Lower leg skin (tissue), 3 donors: ENCODE measurements around the gene ADGRD1.

Experiments used
- POLR2A ChIP-seq, 2 donors: fragments of 450-650 bp; IDR thresholded peaks; one replicate each; pipeline ENCODE4 v1.6.1; 2016 to 2017; ENCODE audit warnings: antibody characterized with exemption in 2 of 2, mild to moderate bottlenecking in 1 of 2, moderate library complexity in 1 of 2
- TF ChIP-seq, protein P1 (sequence below), 3 donors: fragments of 450-650 bp; IDR thresholded peaks; one replicate each; pipeline ENCODE4 v1.5.1; 2016; ENCODE audit warnings: antibody characterized with exemption in 3 of 3, mild to moderate bottlenecking in 3 of 3, moderate library complexity in 2 of 3

DNA sequence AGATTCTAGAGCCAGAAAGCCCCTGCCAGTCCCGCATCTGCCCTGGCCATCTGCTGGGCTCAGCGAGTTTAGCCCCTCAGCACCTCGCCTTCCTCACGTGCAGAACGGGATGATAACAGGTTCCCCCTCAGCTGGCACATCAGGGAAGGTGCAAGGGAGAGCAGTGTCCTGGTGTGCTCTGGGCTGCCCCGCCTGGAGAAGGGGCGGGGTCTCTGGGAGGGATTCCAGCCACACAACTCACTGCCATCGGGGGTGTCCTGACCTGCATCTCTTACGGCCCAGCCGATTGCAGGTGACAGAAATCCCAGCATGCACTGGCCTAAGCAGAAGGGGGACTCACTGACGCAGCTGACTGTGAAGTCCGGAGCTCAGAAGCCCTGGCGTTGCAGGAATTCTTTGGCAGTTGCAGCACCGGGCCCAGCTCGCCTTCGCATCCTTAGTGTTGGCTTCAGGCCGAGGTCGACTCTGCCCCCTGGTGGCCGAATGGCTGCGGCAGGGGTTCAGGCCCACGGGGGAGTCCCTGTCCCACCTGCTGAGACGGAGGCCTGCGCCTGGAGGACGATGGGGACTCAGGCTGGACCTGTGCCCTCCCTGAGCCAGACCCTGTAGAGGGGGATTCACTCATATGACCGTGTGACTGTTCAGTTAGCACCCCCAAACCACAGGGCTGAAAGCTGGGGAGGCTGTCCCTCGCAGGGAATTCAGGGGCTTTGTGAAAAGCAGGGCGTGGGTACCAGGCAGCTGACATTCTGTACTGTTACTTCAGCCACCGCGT lies 178.6 kb downstream of the ADGRD1 start:
- no peak for TF ChIP-seq POLR2A (IDR thresholded peaks at IDR 0.05)
- TF ChIP-seq, protein P1, sequence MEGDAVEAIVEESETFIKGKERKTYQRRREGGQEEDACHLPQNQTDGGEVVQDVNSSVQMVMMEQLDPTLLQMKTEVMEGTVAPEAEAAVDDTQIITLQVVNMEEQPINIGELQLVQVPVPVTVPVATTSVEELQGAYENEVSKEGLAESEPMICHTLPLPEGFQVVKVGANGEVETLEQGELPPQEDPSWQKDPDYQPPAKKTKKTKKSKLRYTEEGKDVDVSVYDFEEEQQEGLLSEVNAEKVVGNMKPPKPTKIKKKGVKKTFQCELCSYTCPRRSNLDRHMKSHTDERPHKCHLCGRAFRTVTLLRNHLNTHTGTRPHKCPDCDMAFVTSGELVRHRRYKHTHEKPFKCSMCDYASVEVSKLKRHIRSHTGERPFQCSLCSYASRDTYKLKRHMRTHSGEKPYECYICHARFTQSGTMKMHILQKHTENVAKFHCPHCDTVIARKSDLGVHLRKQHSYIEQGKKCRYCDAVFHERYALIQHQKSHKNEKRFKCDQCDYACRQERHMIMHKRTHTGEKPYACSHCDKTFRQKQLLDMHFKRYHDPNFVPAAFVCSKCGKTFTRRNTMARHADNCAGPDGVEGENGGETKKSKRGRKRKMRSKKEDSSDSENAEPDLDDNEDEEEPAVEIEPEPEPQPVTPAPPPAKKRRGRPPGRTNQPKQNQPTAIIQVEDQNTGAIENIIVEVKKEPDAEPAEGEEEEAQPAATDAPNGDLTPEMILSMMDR (IDR thresholded peaks at IDR 0.05) = peak in 1 of 3 donors; percentile 75
